GM18873 (cell line): ENCODE measurements around the gene PDZRN3.

Experiments
- ATAC-seq: cut with Tn5 transposase; IDR thresholded peaks from one replicate; pipeline ENCODE4 v1.9.1; 2021; ENCODE audit warnings: mild to moderate bottlenecking, moderate library complexity, moderate number of reproducible peaks; ENCODE audit not compliant: unreplicated experiment, low FRiP score

Gene PDZRN3

GRCh38 chr3:73363093-73363492, 261.6 kb downstream of the PDZRN3 start:
- ATAC-seq: no peak

- ATAC-seq: no peak
These were observed 263.1 kb downstream of the PDZRN3 start for GRCh38 chr3:73361591-73361990.

GRCh38 chr3:73353649-73354217, 271.0 kb downstream of the PDZRN3 start:
- no peak for ATAC-seq

DNA sequence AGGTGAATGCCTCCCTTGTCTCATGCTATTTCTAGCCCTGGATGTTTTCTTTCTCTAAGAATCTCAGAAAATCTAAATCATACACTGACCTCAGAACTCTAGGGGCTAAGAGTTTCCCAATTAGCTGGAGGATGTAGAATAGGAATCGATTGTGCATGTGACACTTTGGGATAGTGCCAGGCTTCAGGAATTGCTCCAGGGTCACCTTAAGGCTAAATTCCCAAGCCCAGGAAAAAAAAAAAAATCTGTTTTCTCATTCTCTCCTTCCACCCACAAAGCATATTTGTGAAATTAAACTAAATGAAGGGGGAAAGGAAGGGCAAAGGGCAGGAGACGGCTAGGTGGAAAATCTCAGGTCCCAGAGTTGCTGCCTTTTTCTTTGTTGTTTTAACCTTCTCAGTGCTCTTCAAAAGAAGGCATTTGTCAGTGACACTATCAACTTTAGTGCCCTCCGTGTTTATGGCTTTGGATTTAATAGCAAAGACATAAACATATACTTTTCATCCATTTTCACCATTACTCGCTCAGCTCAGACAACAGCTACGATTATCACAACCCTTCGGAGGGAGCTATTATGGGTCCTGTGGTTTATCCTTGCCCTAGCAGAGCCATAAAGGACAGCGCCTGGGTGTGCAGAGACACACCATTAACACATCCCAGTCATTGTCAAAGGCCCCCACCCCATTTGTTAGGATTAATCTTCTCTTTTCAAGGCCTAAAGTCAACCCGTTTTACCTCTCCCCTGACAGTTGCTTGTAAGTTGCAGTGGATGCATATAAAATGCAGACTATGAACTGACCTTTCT, 271.7 kb downstream of the PDZRN3 start:
- no peak for ATAC-seq

DNA sequence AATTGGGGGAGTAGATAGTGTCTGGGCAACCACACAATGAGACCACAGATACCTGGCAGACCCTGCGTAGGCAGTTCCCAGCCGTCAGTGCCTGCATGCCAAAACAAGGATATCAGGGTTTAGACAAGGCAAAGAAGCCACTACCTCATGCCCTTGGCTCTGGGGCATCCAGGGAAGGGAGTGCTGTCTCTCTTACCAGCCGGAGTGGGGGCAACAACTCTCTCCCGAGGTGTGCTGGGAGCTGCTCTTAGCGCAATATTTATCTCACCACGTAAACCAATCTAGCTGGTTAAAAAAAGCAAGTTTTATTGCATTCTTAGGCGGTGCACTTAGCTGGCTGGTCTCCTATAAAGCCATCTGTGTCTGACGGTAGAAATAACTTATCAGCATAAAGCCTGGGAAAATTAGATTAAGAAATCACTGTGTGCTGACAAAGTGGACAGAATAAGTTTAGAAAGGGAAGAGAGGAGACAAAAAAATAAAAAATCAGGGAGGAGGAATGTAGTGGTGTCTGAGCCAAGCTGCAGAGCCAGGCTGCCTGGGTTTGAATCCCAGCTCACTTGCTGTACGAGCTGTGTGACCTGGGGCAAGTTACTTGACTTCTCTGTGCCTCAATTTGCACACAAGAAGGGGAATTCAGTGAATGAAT, 273.2 kb downstream of the PDZRN3 start:
- ATAC-seq: no peak

GRCh38 chr3:73350996-73351395, 273.7 kb downstream of the PDZRN3 start:
- no peak for ATAC-seq

DNA sequence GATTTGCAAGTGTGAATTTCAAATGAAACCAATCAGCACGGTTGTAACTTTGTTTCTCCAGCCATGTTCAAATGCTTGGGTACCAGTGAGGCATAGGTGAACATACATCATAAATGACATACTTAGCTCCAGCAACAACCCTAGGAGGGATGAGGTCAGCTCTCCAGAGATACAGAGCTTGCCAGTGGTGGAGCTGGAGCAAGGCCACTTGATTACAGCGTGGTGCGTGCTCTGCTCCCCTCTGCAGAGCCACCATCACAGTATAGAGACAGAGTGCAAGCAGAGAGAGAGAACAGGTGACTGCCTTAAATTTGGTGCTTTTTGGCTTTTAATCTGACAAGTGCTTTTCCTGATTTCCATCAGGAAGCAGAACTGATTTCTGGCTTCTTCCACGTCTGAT, 275.1 kb downstream of the PDZRN3 start:
- no peak for ATAC-seq

- ATAC-seq: no peak
These were observed 282.7 kb downstream of the PDZRN3 start for GRCh38 chr3:73342077-73342476.

GRCh38 chr3:73341272-73341935, 283.3 kb downstream of the PDZRN3 start:
- no peak for ATAC-seq

- ATAC-seq: no peak
These were observed 292.2 kb downstream of the PDZRN3 start for GRCh38 chr3:73332558-73332957.
